HepG2 (cell line): Measurements from ENCODE around the gene COL18A1.

ENCODE experiments used
- HNF4A ChIP-seq: sonication (generic); formaldehyde crosslinking; IDR thresholded peaks from 2 replicates; pipeline ENCODE4 v1.4.0; 2020; ENCODE audit warnings: missing genetic modification reagents
- KLF6 ChIP-seq: IDR thresholded peaks from 2 replicates; pipeline ENCODE4 v1.8.0; 2016; ENCODE audit warnings: missing biosample characterization, missing genetic modification reagents
- MLXIP ChIP-seq: sonication (generic); formaldehyde crosslinking; IDR thresholded peaks from 2 replicates; pipeline ENCODE4 v1.9.0; 2021; ENCODE audit warnings: missing genetic modification reagents, borderline replicate concordance
- NCOA1 ChIP-seq: sonication (generic); formaldehyde crosslinking; IDR thresholded peaks from 2 replicates; pipeline ENCODE4 v1.9.0; 2021; ENCODE audit warnings: missing genetic modification reagents
- ZMYM4 ChIP-seq: sonication (generic); formaldehyde crosslinking; IDR thresholded peaks from 2 replicates; pipeline ENCODE4 v1.8.1; 2023; ENCODE audit warnings: mild to moderate bottlenecking, missing genetic modification reagents

DNA sequence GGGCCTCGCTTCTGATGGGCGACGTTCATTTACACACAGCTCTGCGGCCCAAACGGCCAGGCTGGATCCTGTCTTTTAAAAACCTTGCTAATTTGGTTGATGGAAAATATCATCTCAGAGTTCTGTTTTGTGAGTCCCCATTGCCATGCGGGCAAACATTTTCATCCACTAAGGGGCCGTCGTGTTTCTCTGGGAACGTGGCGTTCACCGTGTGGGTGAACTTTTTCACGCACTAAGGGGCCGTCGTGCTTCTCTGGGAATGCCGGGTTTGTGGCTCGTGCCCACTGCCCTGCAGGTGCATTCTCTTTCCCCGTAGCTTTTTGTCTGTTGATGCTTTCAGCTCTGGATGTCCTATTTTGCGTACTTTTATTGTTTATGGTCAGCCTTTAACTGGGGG is 6.8 kb downstream of the COL18A1 start:
- TF ChIP-seq MLXIP: no peak
- TF ChIP-seq KLF6: no peak
- TF ChIP-seq ZMYM4: no peak
- no peak for TF ChIP-seq HNF4A (CRISPR knock-in tag)
- no peak for TF ChIP-seq NCOA1 (CRISPR knock-in tag)
